Lower leg skin (tissue), 3 donors: ENCODE results near the gene FKBP4.

Source experiments
- POLR2A ChIP-seq, 2 donors: fragments of 450-650 bp; IDR thresholded peaks; one replicate each; pipeline ENCODE4 v1.6.1; 2016 to 2017; ENCODE audit warnings: antibody characterized with exemption in 2 of 2, mild to moderate bottlenecking in 1 of 2, moderate library complexity in 1 of 2
- TF ChIP-seq, protein P1 (sequence below), 3 donors: fragments of 450-650 bp; IDR thresholded peaks; one replicate each; pipeline ENCODE4 v1.5.1; 2016; ENCODE audit warnings: antibody characterized with exemption in 3 of 3, mild to moderate bottlenecking in 3 of 3, moderate library complexity in 2 of 3

DNA sequence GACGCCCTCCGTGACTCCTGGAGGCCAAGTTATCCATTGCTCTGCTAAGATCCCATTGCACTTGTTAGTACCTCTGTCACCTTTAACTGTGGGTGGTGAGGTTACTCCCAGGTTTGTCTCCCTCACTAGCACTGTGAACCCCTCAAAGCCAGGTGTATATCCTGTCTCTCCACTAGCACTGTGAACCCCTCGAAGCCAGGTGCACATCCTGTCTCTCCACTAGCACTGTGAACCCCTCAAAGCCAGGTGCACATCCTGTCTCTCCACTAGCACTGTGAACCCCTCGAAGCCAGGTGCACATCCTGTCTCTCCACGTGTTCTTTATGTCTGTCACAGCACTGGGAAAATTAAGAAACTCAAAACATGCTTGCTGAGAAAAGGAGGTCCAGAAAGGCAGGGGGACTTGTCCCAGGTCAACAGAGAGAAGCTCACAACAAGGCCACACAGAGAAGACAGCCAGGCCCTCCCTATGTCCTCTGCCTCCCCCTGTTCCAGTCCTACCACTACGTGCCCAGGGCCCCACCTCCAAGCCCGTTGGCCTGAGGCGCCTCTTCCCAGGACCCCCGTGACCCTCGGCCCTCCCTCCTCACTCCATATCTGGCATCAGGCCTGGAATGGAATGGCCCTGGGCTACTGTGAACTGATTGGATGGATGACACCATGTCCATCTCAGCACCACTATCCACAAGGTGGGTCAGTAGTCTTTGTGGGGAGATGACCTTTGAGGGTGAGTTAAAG, 26.4 kb upstream of the FKBP4 start:
- TF ChIP-seq, protein P1, sequence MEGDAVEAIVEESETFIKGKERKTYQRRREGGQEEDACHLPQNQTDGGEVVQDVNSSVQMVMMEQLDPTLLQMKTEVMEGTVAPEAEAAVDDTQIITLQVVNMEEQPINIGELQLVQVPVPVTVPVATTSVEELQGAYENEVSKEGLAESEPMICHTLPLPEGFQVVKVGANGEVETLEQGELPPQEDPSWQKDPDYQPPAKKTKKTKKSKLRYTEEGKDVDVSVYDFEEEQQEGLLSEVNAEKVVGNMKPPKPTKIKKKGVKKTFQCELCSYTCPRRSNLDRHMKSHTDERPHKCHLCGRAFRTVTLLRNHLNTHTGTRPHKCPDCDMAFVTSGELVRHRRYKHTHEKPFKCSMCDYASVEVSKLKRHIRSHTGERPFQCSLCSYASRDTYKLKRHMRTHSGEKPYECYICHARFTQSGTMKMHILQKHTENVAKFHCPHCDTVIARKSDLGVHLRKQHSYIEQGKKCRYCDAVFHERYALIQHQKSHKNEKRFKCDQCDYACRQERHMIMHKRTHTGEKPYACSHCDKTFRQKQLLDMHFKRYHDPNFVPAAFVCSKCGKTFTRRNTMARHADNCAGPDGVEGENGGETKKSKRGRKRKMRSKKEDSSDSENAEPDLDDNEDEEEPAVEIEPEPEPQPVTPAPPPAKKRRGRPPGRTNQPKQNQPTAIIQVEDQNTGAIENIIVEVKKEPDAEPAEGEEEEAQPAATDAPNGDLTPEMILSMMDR (IDR thresholded peaks at IDR 0.05), result no peak
- TF ChIP-seq POLR2A (IDR thresholded peaks at IDR 0.05), result no peak
